WTC11 (cell line): Measurements from ENCODE around the gene CYP2A6. TPM values are rescaled to one million over a fixed set of nuclear protein-coding genes. Genes with fewer than 3 reads are reported as not detected.

Source experiments
- ATAC-seq: fragments of 200-7000 bp; cut with Tn5 transposase; 2 replicates; pipeline ENCODE4 v1.10.0; 2021; ENCODE audit warnings: mild to moderate bottlenecking, moderate library complexity
- CTCF ChIA-PET: fragments of 300-600 bp; sonication (Branson Sonifier 250); formaldehyde crosslinking; loops from one replicate; lab custom pipeline; 2021; ENCODE audit warnings: antibody characterized with exemption; lab: Charles Lee
- POLR2A ChIA-PET: fragments of 350-600 bp; sonication (Branson Sonifier 250); formaldehyde crosslinking; loops from one replicate; lab custom pipeline; 2021; ENCODE audit warnings: antibody characterized with exemption; lab: Charles Lee
- DNase-seq: peaks from one replicate; pipeline ENCODE4 v3.0.0; 2021; ENCODE audit warnings: low spot score
- H3K27ac Mint-ChIP-seq: 2 replicates; pipeline ENCODE4 v1.8.0; 2021; ENCODE audit warnings: mixed read lengths
- H3K27me3 Mint-ChIP-seq: 2 replicates; pipeline ENCODE4 v1.8.0; 2021; ENCODE audit warnings: low read depth, mild to moderate bottlenecking, moderate library complexity, mixed read lengths
- H3K36me3 Mint-ChIP-seq: 2 replicates; pipeline ENCODE4 v1.8.0; 2021; ENCODE audit warnings: mixed read lengths
- H3K4me1 Mint-ChIP-seq: 2 replicates; pipeline ENCODE4 v1.8.0; 2022; ENCODE audit warnings: mixed read lengths
- H3K4me3 Mint-ChIP-seq: 2 replicates; pipeline ENCODE4 v1.8.0; 2021; ENCODE audit warnings: mild to moderate bottlenecking, moderate library complexity, mixed read lengths
- H3K9me3 Mint-ChIP-seq: 2 replicates; pipeline ENCODE4 v1.8.0; 2021; ENCODE audit warnings: mixed read lengths
- CTCF ChIP-seq: fragments of 200-600 bp; IDR thresholded peaks from 2 replicates; pipeline ENCODE4 v1.8.0; 2022; ENCODE audit warnings: antibody characterized with exemption
- ETV6 ChIP-seq: sonication (generic); formaldehyde crosslinking; IDR thresholded peaks from 2 replicates; pipeline ENCODE4 v1.8.1; 2022; ENCODE audit warnings: mild to moderate bottlenecking, missing genetic modification reagents
- FOXK1 ChIP-seq: sonication (generic); formaldehyde crosslinking; IDR thresholded peaks from 2 replicates; pipeline ENCODE4 v1.8.0; 2022; ENCODE audit warnings: mild to moderate bottlenecking, moderate library complexity, missing genetic modification reagents
- FOXP1 ChIP-seq: sonication (generic); formaldehyde crosslinking; IDR thresholded peaks from 2 replicates; pipeline ENCODE4 v1.8.0; 2022; ENCODE audit warnings: missing genetic modification reagents, mild to moderate bottlenecking, moderate library complexity, borderline replicate concordance
- GABPB1 ChIP-seq: sonication (generic); formaldehyde crosslinking; IDR thresholded peaks from 2 replicates; pipeline ENCODE4 v1.8.1; 2023; ENCODE audit warnings: mild to moderate bottlenecking, missing genetic modification reagents
- GTF2I ChIP-seq: fragments of 250-450 bp; sonication (Bioruptor Pico); conservative IDR thresholded peaks from 2 replicates; pipeline ENCODE4 v1.4.0; 2021; ENCODE audit warnings: mild to moderate bottlenecking
- MLX ChIP-seq: sonication (generic); formaldehyde crosslinking; IDR thresholded peaks from 2 replicates; pipeline ENCODE4 v1.8.1; 2023; ENCODE audit warnings: mild to moderate bottlenecking, missing genetic modification reagents, moderate library complexity
- MXD4 ChIP-seq: fragments of 250-450 bp; sonication (Bioruptor Pico); IDR thresholded peaks from 2 replicates; pipeline ENCODE4 v1.8.0; 2021; ENCODE audit warnings: mild to moderate bottlenecking, moderate library complexity, borderline replicate concordance
- NR3C1 ChIP-seq: sonication (generic); formaldehyde crosslinking; conservative IDR thresholded peaks from 2 replicates; pipeline ENCODE4 v1.8.1; 2023; ENCODE audit warnings: low read depth, mild to moderate bottlenecking, missing genetic modification reagents
- SMAD3 ChIP-seq: sonication (generic); formaldehyde crosslinking; IDR thresholded peaks from 2 replicates; pipeline ENCODE4 v1.8.0; 2022; ENCODE audit warnings: missing genetic modification reagents, mild to moderate bottlenecking, borderline replicate concordance
- SP1 ChIP-seq: sonication (generic); formaldehyde crosslinking; conservative IDR thresholded peaks from 2 replicates; pipeline ENCODE4 v1.8.1; 2022; ENCODE audit warnings: missing genetic modification reagents
- TCF7 ChIP-seq: sonication (generic); formaldehyde crosslinking; IDR thresholded peaks from 2 replicates; pipeline ENCODE4 v1.8.0; 2022; ENCODE audit warnings: mild to moderate bottlenecking, low read depth, missing genetic modification reagents, moderate library complexity
- ZNF263 ChIP-seq: sonication (generic); formaldehyde crosslinking; IDR thresholded peaks from 2 replicates; pipeline ENCODE4 v1.8.1; 2022; ENCODE audit warnings: low read depth, mild to moderate bottlenecking, moderate library complexity, missing genetic modification reagents
- ZNF416 ChIP-seq: fragments of 250-450 bp; sonication (Bioruptor Pico); IDR thresholded peaks from 2 replicates; pipeline ENCODE4 v1.9.0; 2021; ENCODE audit warnings: mild to moderate bottlenecking, inconsistent platforms
- total RNA-seq: library from RNA; stranded (reverse); gene quantifications from 3 replicates; pipeline ENCODE4 v1.2.3, GENCODE V29; 2021
- TF ChIP-seq, protein P1 (sequence below): fragments of 250-450 bp; sonication (Bioruptor Pico); IDR thresholded peaks from 2 replicates; pipeline ENCODE4 v1.9.0; 2021; ENCODE audit warnings: mild to moderate bottlenecking
- TF ChIP-seq, protein P2 (sequence below): sonication (generic); formaldehyde crosslinking; conservative IDR thresholded peaks from 2 replicates; pipeline ENCODE4 v1.8.1; 2022; ENCODE audit warnings: mild to moderate bottlenecking, missing genetic modification reagents
- TF ChIP-seq, protein P3 (sequence below): fragments of 250-450 bp; sonication (Bioruptor Pico); conservative IDR thresholded peaks from 2 replicates; pipeline ENCODE4 v1.9.0; 2021; ENCODE audit warnings: mild to moderate bottlenecking
- TF ChIP-seq, protein P4 (sequence below): sonication (generic); formaldehyde crosslinking; IDR thresholded peaks from 2 replicates; pipeline ENCODE4 v1.8.0; 2023; ENCODE audit warnings: missing genetic modification reagents
- TF ChIP-seq, protein P5 (sequence below): fragments of 250-450 bp; sonication (Bioruptor Pico); IDR thresholded peaks from 2 replicates; pipeline ENCODE4 v1.8.0; 2021; ENCODE audit warnings: mild to moderate bottlenecking

The CYP2A6 gene
- total RNA-seq, 1 experiment from 2014 or later = 0.28 TPM

DNA sequence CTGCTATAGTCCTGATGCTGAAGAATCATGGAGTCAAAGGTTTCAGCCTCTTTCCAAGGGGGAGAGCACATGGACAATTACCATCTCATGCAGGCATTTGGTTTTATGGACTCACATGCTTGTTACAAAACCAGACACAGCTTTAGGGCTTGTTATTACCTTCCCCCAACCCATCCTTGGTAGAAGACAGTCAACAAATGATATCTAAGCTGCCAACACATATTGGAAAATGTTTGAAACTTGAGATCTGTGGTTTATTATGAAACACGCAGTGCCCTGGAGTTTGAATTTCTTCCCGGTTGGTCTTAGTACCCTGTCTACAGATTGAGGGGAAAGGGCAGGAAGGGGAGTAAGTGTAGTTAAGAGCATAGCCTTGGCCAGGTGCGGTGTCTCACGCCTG, 12.5 kb upstream of the CYP2A6 start:
- CTCF ChIA-PET = no interaction called here

DNA sequence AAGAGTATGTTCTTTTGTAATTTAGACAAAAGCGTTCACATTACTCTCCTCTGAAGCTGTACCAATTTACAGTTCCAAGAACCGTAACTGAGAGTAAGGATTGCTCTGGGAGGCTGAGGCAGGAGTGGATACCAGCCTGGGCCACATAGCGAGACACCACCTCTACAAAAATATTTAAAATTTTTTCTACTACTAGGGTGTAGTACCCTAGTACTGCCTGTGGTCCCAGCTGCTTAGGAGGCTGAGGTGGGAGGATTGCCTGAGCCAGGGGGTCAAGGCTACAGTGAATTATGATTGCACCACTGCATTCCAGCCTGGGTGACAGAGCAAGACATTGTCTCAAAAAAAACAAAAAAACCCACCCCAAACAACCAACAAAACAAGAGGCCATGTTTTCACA, 12.1 kb upstream of the CYP2A6 start:
- no peak overlapping the region for H3K4me3 Mint-ChIP-seq
- no peaks in the 10 kb centered on the region for H3K36me3 Mint-ChIP-seq
- ATAC-seq = no peak
- ChIA-PET POLR2A (no interaction called here), CTCF (no interaction called here)
- H3K9me3 Mint-ChIP-seq = no peaks in the 10 kb centered on the region
- H3K27ac Mint-ChIP-seq = no peak overlapping the region
- TF ChIP-seq, protein P1, sequence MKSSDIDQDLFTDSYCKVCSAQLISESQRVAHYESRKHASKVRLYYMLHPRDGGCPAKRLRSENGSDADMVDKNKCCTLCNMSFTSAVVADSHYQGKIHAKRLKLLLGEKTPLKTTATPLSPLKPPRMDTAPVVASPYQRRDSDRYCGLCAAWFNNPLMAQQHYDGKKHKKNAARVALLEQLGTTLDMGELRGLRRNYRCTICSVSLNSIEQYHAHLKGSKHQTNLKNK (CRISPR knock-in tag) = no peak
- TF ChIP-seq ZNF416 = no peak
- TF ChIP-seq GTF2I (CRISPR knock-in tag) = no peak
- TF ChIP-seq, protein P2, sequence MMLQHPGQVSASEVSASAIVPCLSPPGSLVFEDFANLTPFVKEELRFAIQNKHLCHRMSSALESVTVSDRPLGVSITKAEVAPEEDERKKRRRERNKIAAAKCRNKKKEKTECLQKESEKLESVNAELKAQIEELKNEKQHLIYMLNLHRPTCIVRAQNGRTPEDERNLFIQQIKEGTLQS (CRISPR knock-in tag) = no peak
- no peak for TF ChIP-seq SP1
- no peak for TF ChIP-seq MLX (CRISPR knock-in tag)
- no peak for TF ChIP-seq GABPB1 (CRISPR knock-in tag)
- TF ChIP-seq ETV6 (CRISPR knock-in tag) = no peak
- TF ChIP-seq FOXP1 (CRISPR knock-in tag) = no peak
- TF ChIP-seq NR3C1 (CRISPR knock-in tag) = no peak
- no peak for TF ChIP-seq ZNF263 (CRISPR knock-in tag)
- TF ChIP-seq, protein P3, sequence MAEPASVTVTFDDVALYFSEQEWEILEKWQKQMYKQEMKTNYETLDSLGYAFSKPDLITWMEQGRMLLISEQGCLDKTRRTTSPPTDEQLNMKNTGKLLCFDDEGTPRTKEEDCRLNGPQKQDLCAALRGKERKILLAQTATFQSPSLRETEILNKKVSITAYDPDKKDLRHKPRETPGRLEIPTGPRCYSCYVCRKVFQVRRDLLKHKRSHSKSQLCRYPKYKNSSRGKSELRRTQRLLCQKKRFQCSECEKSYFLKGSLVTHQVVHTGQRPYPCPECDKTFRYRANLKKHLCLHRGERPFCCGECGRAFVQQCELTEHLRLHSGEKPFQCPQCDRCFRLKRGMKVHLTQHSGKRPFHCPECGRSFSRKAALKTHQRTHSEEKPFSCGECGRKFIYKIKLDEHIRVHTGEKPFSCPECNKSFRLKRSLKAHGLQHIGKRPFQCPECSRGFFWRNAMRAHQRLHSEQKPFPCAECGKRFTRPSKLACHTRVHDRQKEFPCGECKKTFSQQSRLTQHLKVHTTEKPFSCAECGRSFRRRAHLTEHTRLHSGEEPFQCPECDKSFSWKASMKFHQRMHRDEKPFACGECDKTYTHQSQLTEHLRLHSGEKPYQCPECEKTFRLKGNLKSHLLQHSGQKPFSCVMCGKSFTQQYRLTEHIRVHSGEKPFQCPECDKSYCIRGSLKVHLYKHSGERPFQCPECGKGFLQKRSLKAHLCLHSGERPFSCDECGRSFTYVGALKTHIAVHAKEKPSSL (CRISPR knock-in tag) = no peak
- TF ChIP-seq FOXK1 (CRISPR knock-in tag) = no peak
- no peak for TF ChIP-seq CTCF
- no peak for TF ChIP-seq TCF7 (CRISPR knock-in tag)
- TF ChIP-seq SMAD3 (CRISPR knock-in tag) = no peak
- TF ChIP-seq, protein P4, sequence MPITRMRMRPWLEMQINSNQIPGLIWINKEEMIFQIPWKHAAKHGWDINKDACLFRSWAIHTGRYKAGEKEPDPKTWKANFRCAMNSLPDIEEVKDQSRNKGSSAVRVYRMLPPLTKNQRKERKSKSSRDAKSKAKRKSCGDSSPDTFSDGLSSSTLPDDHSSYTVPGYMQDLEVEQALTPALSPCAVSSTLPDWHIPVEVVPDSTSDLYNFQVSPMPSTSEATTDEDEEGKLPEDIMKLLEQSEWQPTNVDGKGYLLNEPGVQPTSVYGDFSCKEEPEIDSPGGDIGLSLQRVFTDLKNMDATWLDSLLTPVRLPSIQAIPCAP (CRISPR knock-in tag) = no peak
- TF ChIP-seq, protein P5, sequence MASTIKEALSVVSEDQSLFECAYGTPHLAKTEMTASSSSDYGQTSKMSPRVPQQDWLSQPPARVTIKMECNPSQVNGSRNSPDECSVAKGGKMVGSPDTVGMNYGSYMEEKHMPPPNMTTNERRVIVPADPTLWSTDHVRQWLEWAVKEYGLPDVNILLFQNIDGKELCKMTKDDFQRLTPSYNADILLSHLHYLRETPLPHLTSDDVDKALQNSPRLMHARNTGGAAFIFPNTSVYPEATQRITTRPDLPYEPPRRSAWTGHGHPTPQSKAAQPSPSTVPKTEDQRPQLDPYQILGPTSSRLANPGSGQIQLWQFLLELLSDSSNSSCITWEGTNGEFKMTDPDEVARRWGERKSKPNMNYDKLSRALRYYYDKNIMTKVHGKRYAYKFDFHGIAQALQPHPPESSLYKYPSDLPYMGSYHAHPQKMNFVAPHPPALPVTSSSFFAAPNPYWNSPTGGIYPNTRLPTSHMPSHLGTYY (CRISPR knock-in tag) = no peak
- TF ChIP-seq MXD4 (CRISPR knock-in tag) = no peak
- H3K4me1 Mint-ChIP-seq = no peaks in the 10 kb centered on the region
- H3K27me3 Mint-ChIP-seq = no peaks in the 10 kb centered on the region; the same call in 1 of the 2 replicates
- no peak for DNase-seq

More for the DNA sequence above, 12.5 kb upstream of the CYP2A6 start:
- Mint-ChIP-seq H3K4me1 (no peaks in the 10 kb centered on the region), H3K27me3 (no peaks in the 10 kb centered on the region; the same call in 1 of the 2 replicates), H3K36me3 (no peaks in the 10 kb centered on the region), H3K9me3 (no peaks in the 10 kb centered on the region), H3K4me3 (no peak overlapping the region), H3K27ac (no peak overlapping the region)
- POLR2A ChIA-PET = no interaction called here
- ATAC-seq = no peak
- no peak for DNase-seq
- no peak for TF ChIP-seq SP1
